Endodermal cell (in vitro differentiated cells): ENCODE results near the gene SSTR5. TPM values are rescaled to one million over a fixed set of nuclear protein-coding genes. Genes with fewer than 3 reads are reported as not detected.
A peak's percentile ranks its signal among the peaks of the same experiment; 100 is the strongest.
"Not testable (repeated sequence)": the region's sequence is repeated elsewhere in the genome, so short reads cannot be mapped to it uniquely, and the experiment has no call there.

ENCODE experiments used
- DNase-seq: peaks from one replicate; pipeline ENCODE4 v3.0.0-alpha.2; 2017
- H3K27ac ChIP-seq: 2 replicates; pipeline ENCODE4 v1.5.1; 2013; ENCODE audit warnings: mild to moderate bottlenecking, low read depth, low read length, moderate library complexity
- H3K27me3 ChIP-seq: 2 replicates; pipeline ENCODE4 v1.6.1; 2013; ENCODE audit warnings: mild to moderate bottlenecking, low read length, moderate library complexity; ENCODE audit not compliant: insufficient read depth, control insufficient read depth, poor library complexity, severe bottlenecking
- H3K36me3 ChIP-seq: 2 replicates; pipeline ENCODE4 v1.7.0; 2013; ENCODE audit warnings: mild to moderate bottlenecking, low read length, moderate library complexity; ENCODE audit not compliant: control insufficient read depth, insufficient read depth
- H3K4me1 ChIP-seq: one replicate; pipeline ENCODE4 v1.7.0; 2013; ENCODE audit warnings: low read length; ENCODE audit not compliant: control insufficient read depth, insufficient read depth
- H3K4me3 ChIP-seq: 2 replicates; pipeline ENCODE4 v1.5.1; 2013; ENCODE audit warnings: mild to moderate bottlenecking, low read length, moderate library complexity
- H3K9ac ChIP-seq: 2 replicates; pipeline ENCODE4 v1.6.1; 2013; ENCODE audit warnings: mild to moderate bottlenecking, low read length, moderate library complexity; ENCODE audit not compliant: poor library complexity, severe bottlenecking; ENCODE audit errors: extremely low read depth
- H3K9me3 ChIP-seq: 2 replicates; pipeline ENCODE4 v1.6.1; 2013; ENCODE audit warnings: mild to moderate bottlenecking, low read length, moderate library complexity; ENCODE audit not compliant: control insufficient read depth
- H3K27ac Mint-ChIP-seq: 2 replicates; pipeline ENCODE4 v1.8.0; 2020; ENCODE audit warnings: mixed read lengths
- H3K27me3 Mint-ChIP-seq: 2 replicates; pipeline ENCODE4 v1.8.0; 2021; ENCODE audit warnings: mild to moderate bottlenecking, mixed read lengths; ENCODE audit not compliant: insufficient read depth
- H3K36me3 Mint-ChIP-seq: 2 replicates; pipeline ENCODE4 v1.8.0; 2020; ENCODE audit warnings: low read depth, mixed read lengths
- H3K4me1 Mint-ChIP-seq: 2 replicates; pipeline ENCODE4 v1.8.0; 2020; ENCODE audit warnings: mixed read lengths
- H3K4me3 Mint-ChIP-seq: 2 replicates; pipeline ENCODE4 v1.8.0; 2020; ENCODE audit warnings: mild to moderate bottlenecking, moderate library complexity, mixed read lengths
- H3K9me3 Mint-ChIP-seq: 2 replicates; pipeline ENCODE4 v1.8.0; 2020; ENCODE audit warnings: mild to moderate bottlenecking, mixed read lengths
- WGBS, 2 experiments: methylation state at CpG; one replicate each; pipeline versions ENCODE4 v1.1.5 to v1.1.7; 2013; ENCODE audit warnings: missing lambda C conversion rate in 2 of 2, mixed read lengths in 1 of 2; ENCODE audit not compliant: insufficient coverage in 1 of 2, insufficient read length in 1 of 2; 5-methylcytosine and 5-hydroxymethylcytosine counted together
- total RNA-seq, 2 donors: library from RNA; stranded (reverse); fragmentation: NEBNext Ultra II Directional in 1 of 2; extraction: Animal tissue kit (Norgen Biotek cat#: 25700) in 1 of 2; gene quantifications; 2 replicates in 1 of 2; 3 replicates in 1 of 2; pipeline ENCODE4 v1.2.1, GENCODE V29; 2021
- TF ChIP-seq, protein P1 (sequence below): fragments of 200-600 bp; sonication (generic); conservative IDR thresholded peaks from 2 replicates; pipeline ENCODE4 v1.5.0; 2021; ENCODE audit warnings: antibody characterized with exemption, mild to moderate bottlenecking

SSTR5 gene
- total RNA-seq, 2 donors from 2014 or later, result 0.64 to 1.3 TPM

GRCh38 chr16:1091992-1092552, 19.5 kb downstream of the SSTR5 start:
- peaks cover 26% of the 10 kb centered on the region for H3K4me1 ChIP-seq
- Mint-ChIP-seq H3K27ac (no peak overlapping the region), H3K27me3 (peaks cover 2% of the 10 kb centered on the region), H3K4me3 (no peak overlapping the region), H3K4me1 (peaks cover 7% of the 10 kb centered on the region), H3K9me3 (peaks cover 5% of the 10 kb centered on the region), H3K36me3 (no peaks in the 10 kb centered on the region)
- DNase-seq, result no peak
- no peaks in the 10 kb centered on the region for H3K36me3 ChIP-seq
- H3K9ac ChIP-seq, result no peak overlapping the region
- no peak overlapping the region for H3K4me3 ChIP-seq
- TF ChIP-seq, protein P1, sequence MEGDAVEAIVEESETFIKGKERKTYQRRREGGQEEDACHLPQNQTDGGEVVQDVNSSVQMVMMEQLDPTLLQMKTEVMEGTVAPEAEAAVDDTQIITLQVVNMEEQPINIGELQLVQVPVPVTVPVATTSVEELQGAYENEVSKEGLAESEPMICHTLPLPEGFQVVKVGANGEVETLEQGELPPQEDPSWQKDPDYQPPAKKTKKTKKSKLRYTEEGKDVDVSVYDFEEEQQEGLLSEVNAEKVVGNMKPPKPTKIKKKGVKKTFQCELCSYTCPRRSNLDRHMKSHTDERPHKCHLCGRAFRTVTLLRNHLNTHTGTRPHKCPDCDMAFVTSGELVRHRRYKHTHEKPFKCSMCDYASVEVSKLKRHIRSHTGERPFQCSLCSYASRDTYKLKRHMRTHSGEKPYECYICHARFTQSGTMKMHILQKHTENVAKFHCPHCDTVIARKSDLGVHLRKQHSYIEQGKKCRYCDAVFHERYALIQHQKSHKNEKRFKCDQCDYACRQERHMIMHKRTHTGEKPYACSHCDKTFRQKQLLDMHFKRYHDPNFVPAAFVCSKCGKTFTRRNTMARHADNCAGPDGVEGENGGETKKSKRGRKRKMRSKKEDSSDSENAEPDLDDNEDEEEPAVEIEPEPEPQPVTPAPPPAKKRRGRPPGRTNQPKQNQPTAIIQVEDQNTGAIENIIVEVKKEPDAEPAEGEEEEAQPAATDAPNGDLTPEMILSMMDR, result no peak
- H3K9me3 ChIP-seq, result no peaks in the 10 kb centered on the region
- WGBS, 2 experiments, result 94 to 97% methylated on average over 17 to 20 of the region's 27 CpGs
- H3K27ac ChIP-seq, result no peak overlapping the region
- no peaks in the 10 kb centered on the region for H3K27me3 ChIP-seq

DNA sequence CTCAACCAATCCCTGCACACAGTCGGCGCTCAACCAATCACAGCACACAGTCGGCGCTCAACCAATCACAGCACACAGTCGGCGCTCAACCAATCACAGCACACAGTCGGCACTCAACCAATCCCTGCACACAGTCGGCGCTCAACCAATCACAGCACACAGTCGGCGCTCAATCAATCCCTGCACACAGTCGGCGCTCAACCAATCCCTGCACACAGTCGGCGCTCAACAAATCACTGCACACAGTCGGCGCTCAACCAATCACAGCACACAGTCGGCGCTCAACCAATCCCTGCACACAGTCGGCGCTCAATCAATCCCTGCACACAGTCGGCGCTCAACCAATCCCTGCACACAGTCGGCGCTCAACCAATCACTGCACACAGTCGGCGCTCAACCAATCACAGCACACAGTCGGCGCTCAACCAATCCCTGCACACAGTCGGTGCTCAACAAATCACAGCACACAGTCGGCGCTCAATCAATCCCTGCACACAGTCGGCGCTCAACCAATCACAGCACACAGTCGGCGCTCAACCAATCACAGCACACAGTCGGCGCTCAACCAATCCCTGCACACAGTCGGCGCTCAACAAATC, 20.2 kb downstream of the SSTR5 start:
- not testable (repeated sequence) for H3K27ac Mint-ChIP-seq

DNA sequence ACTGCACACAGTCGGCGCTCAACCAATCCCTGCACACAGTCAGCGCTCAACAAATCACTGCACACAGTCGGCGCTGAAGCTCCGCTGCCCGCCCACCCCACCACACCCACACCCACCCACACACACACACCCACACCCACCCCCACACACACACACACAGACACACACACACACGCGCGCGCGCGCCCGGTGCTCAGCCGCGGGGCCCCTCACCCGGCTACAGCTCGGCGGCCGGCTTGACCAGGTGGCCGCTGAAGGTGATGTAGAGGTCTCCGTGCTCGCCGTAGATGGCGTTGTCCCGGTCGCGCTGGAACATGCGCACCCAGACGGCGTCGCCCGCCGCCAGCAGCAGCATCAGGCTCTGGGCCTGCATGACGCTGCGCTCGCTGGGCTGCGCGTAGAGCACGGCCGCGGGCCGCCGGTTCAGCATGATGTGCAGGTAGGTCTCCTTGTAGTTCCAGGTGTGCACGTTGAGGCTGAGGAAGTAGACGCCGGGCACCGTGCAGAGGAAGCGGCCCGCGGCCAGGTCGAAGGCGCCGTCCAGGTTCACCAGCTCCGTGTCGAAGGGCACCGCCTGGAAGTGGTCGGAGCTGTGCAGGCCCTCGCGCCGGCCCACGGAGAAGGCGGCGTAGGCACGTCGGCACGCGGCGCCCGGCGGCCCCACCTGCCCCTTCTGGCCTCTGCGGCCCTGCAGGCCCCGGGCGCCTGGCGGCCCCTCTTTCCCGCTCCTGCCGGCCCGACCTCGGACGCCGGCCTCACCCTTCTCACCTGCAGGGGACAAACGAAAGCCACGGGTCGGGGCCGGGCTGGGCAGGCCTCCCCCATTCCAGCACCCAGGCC, 21.0 kb downstream of the SSTR5 start:
- no peaks in the 10 kb centered on the region for H3K9me3 ChIP-seq
- H3K27ac ChIP-seq, result no peak overlapping the region
- no peaks in the 10 kb centered on the region for H3K27me3 ChIP-seq
- H3K4me3 Mint-ChIP-seq, result no peak overlapping the region
- H3K36me3 ChIP-seq, result no peaks in the 10 kb centered on the region
- peaks cover 2% of the 10 kb centered on the region for H3K27me3 Mint-ChIP-seq
- peaks cover 5% of the 10 kb centered on the region for H3K9me3 Mint-ChIP-seq
- TF ChIP-seq, protein P1, result peak; percentile 19
- H3K4me3 ChIP-seq, result no peak overlapping the region
- H3K4me1 Mint-ChIP-seq, result peaks cover 1% of the 10 kb centered on the region
- H3K9ac ChIP-seq, result no peak overlapping the region
- peak; percentile 76 for DNase-seq
- 89 to 90% methylated on average over 62 to 84 of the region's 85 CpGs for WGBS, 2 experiments
- no peak overlapping the region for H3K27ac Mint-ChIP-seq
- H3K36me3 Mint-ChIP-seq, result no peaks in the 10 kb centered on the region
- peaks cover 22% of the 10 kb centered on the region for H3K4me1 ChIP-seq

More for the DNA sequence above, 20.2 kb downstream of the SSTR5 start:
- H3K36me3 Mint-ChIP-seq, H3K9ac ChIP-seq, H3K4me1 Mint-ChIP-seq, H3K36me3 ChIP-seq, DNase-seq, H3K4me3 ChIP-seq, H3K27me3 ChIP-seq, H3K9me3 Mint-ChIP-seq, H3K27me3 Mint-ChIP-seq, H3K27ac ChIP-seq, H3K9me3 ChIP-seq, H3K4me3 Mint-ChIP-seq: not testable (repeated sequence)
- 94 to 96% methylated on average over 9 to 22 of the region's 40 CpGs for WGBS, 2 experiments
- H3K4me1 ChIP-seq, result peaks cover 25% of the 10 kb centered on the region
